ENCODE data around the gene DSCAML1. TPM values are rescaled to one million over a fixed set of nuclear protein-coding genes. Genes with fewer than 3 reads are reported as not detected.

DSCAML1 gene
- total and polyA plus RNA-seq, 9 of the 15 experiments (the other 6 are each of a cell fraction or from before 2014, with no cell fraction given) = not detected

DNA sequence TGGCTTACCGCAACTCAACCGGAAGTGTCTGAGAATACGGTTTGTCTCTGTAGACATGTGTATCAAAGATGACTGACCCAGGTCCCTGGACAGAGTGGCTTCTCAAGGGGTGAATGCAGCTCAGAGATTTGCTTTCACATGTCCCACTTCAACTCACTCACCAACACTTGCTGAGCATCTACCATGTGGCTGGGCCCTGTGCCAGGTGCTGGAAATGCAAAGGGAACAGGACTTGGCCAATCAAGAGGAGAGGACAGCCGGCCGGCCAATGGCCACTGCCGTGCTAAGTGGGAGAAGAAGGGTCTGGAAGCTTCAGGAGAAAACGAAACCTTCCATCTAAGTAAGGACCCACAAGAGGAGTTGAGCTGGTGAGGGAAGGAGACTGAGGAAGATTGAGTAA is 318.1 kb downstream of the DSCAML1 start:
- Histone ChIP-seq H3K9me3 (replicated peaks; ENCODE audit: control insufficient read depth, insufficient read depth, low read depth, low read length) (no peaks in the 10 kb centered on the region), H3K4me1 (replicated peaks in 1 of 2; ENCODE audit: control insufficient read depth in 2 of 2, insufficient read depth in 2 of 2, low read length in 2 of 2) (no peaks in the 10 kb centered on the region), H2AFZ (ENCODE audit: low read depth, low read length) (no peak overlapping the region), H3K79me2 (ENCODE audit: control insufficient read depth, insufficient read depth, low read length) (no peaks in the 10 kb centered on the region), H3K9ac (ENCODE audit: insufficient read depth in 1 of 2, low read depth in 2 of 2, low read length in 2 of 2) (no peak overlapping the region), H3K27ac (ENCODE audit: extremely low read depth, low read depth, low read length) (no peak overlapping the region), H4K20me1 (replicated peaks; ENCODE audit: control insufficient read depth, insufficient read depth, low read length) (no peaks in the 10 kb centered on the region; the same call in 1 of the 2 replicates), H3K4me2 (ENCODE audit: insufficient read depth, low read length) (no peak overlapping the region), H3K9me1 (ENCODE audit: control insufficient read depth, insufficient read depth, low read length) (no peaks in the 10 kb centered on the region), H3K36me3 (ENCODE audit: control insufficient read depth, insufficient read depth, low read length) (no peaks in the 10 kb centered on the region), H3K27me3 (ENCODE audit: control insufficient read depth in 2 of 2, insufficient read depth in 2 of 2, low read length in 2 of 2) (peaks cover 9 to 54% of the 10 kb centered on the region in 2 experiments; a peak in 4 of 5 replicates), H3K4me3 (no peak overlapping the region)
- FAIRE-seq (no peak), DNase-seq (ENCODE audit: extremely low read depth in 1 of 4, low spot score in 3 of 4) (no peak), ATAC-seq (no peak)
- in situ Hi-C loops (cut with MboI) = no loop called here
- BruUV-seq (replicated peaks) = no TSS peak
- 14% methylated on average over 5 of the region's 7 CpGs for WGBS (ENCODE audit: insufficient coverage, low coverage, missing lambda C conversion rate)
- POLR2A ChIA-PET = interaction anchor here (0.8 kb wide), 1 partner anchor 10 kb away, joined by 3 read pairs; no protein-coding TSS in a partner anchor
- intact Hi-C loops (cut with micrococcal nuclease) = no loop called here
- peak; percentile 37; the same call in 1 of the 2 replicates for TF ChIP-seq NFIC (IDR thresholded peaks at IDR 0.05)
- no peak for TF ChIP-seq GTF2A2 (tag; IDR thresholded peaks at IDR 0.05)
- CTCF ChIA-PET (ENCODE audit: low intra/inter-chr PET ratio) = no interaction called here

DNA sequence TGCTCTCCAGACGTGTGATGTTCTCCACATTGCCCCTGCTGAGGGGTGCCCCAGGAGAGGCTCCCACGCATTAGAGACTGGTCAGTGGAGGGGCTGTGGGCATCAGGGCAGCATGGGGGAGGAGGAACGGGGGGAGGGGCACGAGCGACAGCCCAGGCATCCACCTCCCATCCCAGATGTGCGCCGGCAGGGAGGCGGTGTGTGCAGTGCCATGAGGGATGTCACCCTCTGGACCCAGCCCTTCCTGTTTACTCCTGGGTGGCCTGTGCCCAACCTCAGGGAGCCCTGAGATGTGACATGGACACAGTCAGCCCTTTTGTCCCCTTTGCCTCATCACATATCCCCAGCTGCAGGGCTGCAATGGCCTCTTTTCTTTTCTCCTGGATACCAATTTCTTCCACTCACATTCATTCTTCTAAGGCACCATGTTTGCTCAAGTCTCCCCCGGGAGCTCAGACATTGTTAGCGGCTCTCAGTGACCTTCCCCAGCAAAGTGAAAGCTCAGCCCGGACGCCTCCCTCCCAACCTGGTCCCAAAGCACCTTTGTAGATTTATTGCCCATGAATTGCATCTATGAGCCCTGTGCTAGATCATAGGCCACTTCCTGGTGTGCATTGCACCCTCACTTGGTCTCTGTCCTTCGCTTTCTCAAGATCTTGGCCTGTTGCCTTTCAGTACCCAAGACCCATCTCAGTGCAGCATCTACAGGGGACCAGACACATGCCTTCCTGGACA is 318.7 kb downstream of the DSCAML1 start:
- no peaks in the 10 kb centered on the region; the same call in 1 of the 2 replicates for H4K20me1 ChIP-seq (replicated peaks; ENCODE audit: control insufficient read depth, insufficient read depth, low read length)
- no peak overlapping the region for H3K4me3 ChIP-seq
- FAIRE-seq (no peak), ATAC-seq (no peak), DNase-seq (ENCODE audit: extremely low read depth in 1 of 4, low spot score in 3 of 4) (no peak)
- H3K36me3 ChIP-seq (ENCODE audit: control insufficient read depth, insufficient read depth, low read length) = no peaks in the 10 kb centered on the region
- WGBS (ENCODE audit: insufficient coverage, low coverage, missing lambda C conversion rate) = 3% methylated on average over 10 of the region's 13 CpGs
- in situ Hi-C loops (cut with MboI) = no loop called here
- peaks cover 5 to 54% of the 10 kb centered on the region in 2 experiments; a peak in 4 of 5 replicates for H3K27me3 ChIP-seq (ENCODE audit: control insufficient read depth in 2 of 2, insufficient read depth in 2 of 2, low read length in 2 of 2)
- H3K4me2 ChIP-seq (ENCODE audit: insufficient read depth, low read length) = no peak overlapping the region
- no peak for TF ChIP-seq POLR2A (conservative IDR thresholded peaks at IDR 0.05)
- TF ChIP-seq SMARCA5 (IDR thresholded peaks at IDR 0.05) = no peak
- no peak for TF ChIP-seq DIDO1 (tag; IDR thresholded peaks at IDR 0.05; ENCODE audit: low read depth)
- TF ChIP-seq MAFG (tag; conservative IDR thresholded peaks at IDR 0.05) = no peak
- no peak for TF ChIP-seq PCBP1 (IDR thresholded peaks at IDR 0.05; ENCODE audit: low read depth, low read length, poor library complexity, severe bottlenecking)
- no peak for TF ChIP-seq ATF7 (IDR thresholded peaks at IDR 0.05)
- no peaks in the 10 kb centered on the region for H3K4me1 ChIP-seq (replicated peaks in 1 of 2; ENCODE audit: control insufficient read depth in 2 of 2, insufficient read depth in 2 of 2, low read length in 2 of 2)
- no peak overlapping the region for H3K27ac ChIP-seq (ENCODE audit: extremely low read depth, low read depth, low read length)
- BruUV-seq (replicated peaks) = no TSS peak
- POLR2A ChIA-PET = interaction anchor here (0.8 kb wide), 1 partner anchor 11 kb away, joined by 3 read pairs; no protein-coding TSS in a partner anchor
- no peak overlapping the region for H2AFZ ChIP-seq (ENCODE audit: low read depth, low read length)
- H3K9ac ChIP-seq (ENCODE audit: insufficient read depth in 1 of 2, low read depth in 2 of 2, low read length in 2 of 2) = no peak overlapping the region
- CTCF ChIA-PET (ENCODE audit: low intra/inter-chr PET ratio) = no interaction called here
- no peaks in the 10 kb centered on the region for H3K9me1 ChIP-seq (ENCODE audit: control insufficient read depth, insufficient read depth, low read length)
- H3K9me3 ChIP-seq (replicated peaks; ENCODE audit: control insufficient read depth, insufficient read depth, low read depth, low read length) = no peaks in the 10 kb centered on the region
- no peaks in the 10 kb centered on the region for H3K79me2 ChIP-seq (ENCODE audit: control insufficient read depth, insufficient read depth, low read length)
- intact Hi-C loops (cut with micrococcal nuclease) = no loop called here

All from K562 (cell line).